SK-N-SH (cell line): Measurements from ENCODE around the gene PTPRG. TPM values are rescaled to one million over a fixed set of nuclear protein-coding genes. Genes with fewer than 3 reads are reported as not detected.

ENCODE experiments used
- CTCF ChIA-PET: fragments of 300-600, 350-600 bp; formaldehyde crosslinking; extraction: SDS; loops from one replicate; lab custom pipeline; 2021; lab: Yijun Ruan, JAX
- POLR2A ChIA-PET: fragments of 350-600 bp; sonication (Branson Sonifier 250); formaldehyde crosslinking; extraction: SDS; loops from one replicate; lab custom pipeline; 2020; ENCODE audit warnings: antibody characterized with exemption, inconsistent platforms; lab: Yijun Ruan, JAX
- DNase-seq: peaks from one replicate; pipeline ENCODE4 v3.0.0; 2012
- H2AFZ ChIP-seq: fragments of 200-600 bp; sonication (generic); 2 replicates; pipeline ENCODE4 v1.8.1; 2016; ENCODE audit warnings: antibody characterized with exemption, mild to moderate bottlenecking, low read depth
- H3F3A ChIP-seq: fragments of 200-600 bp; sonication (generic); replicated peaks from 2 replicates; pipeline ENCODE3; 2016; ENCODE audit warnings: antibody characterized with exemption, mild to moderate bottlenecking; ENCODE audit not compliant: insufficient read depth
- H3K27ac ChIP-seq, 2 experiments: fragments of 200-500 bp in 1 of 2; fragments of 200-600 bp in 1 of 2; sonication (Bioruptor generic) in 1 of 2; sonication (generic), shearing (Covaris generic) in 1 of 2; 2 replicates each; pipeline versions ENCODE4 v1.5.1 to v1.6.1; 2014 to 2016; ENCODE audit warnings: low read depth in 2 of 2, inconsistent platforms in 1 of 2, low read length in 1 of 2, mild to moderate bottlenecking in 1 of 2, mixed read lengths in 1 of 2
- H3K27me3 ChIP-seq: fragments of 200-600 bp; sonication (generic), shearing (Covaris generic); 2 replicates; pipeline ENCODE4 v1.6.1; 2016; ENCODE audit warnings: mixed run types; ENCODE audit not compliant: insufficient read depth
- H3K36me3 ChIP-seq, 2 experiments: fragments of 200-500 bp in 1 of 2; fragments of 200-600 bp in 1 of 2; sonication (Bioruptor generic) in 1 of 2; sonication (generic) in 1 of 2; replicated peaks in 1 of 2; 2 replicates each; pipeline versions ENCODE3 to v1.5.1; 2014 to 2016; ENCODE audit warnings: low read length in 1 of 2, mild to moderate bottlenecking in 1 of 2; ENCODE audit not compliant: insufficient read depth in 2 of 2, control insufficient read depth in 1 of 2
- H3K4me1 ChIP-seq, 2 experiments: fragments of 200-500 bp in 1 of 2; fragments of 200-600 bp in 1 of 2; sonication (Bioruptor generic) in 1 of 2; sonication (generic), shearing (Covaris generic) in 1 of 2; 2 replicates each; pipeline versions ENCODE4 v1.5.1 to v1.6.1; 2014 to 2016; ENCODE audit warnings: low read depth in 1 of 2, low read length in 1 of 2, mixed run types in 1 of 2; ENCODE audit not compliant: insufficient read depth in 2 of 2, control insufficient read depth in 1 of 2
- H3K4me2 ChIP-seq: fragments of 200-600 bp; sonication (generic), shearing (Covaris generic); 2 replicates; pipeline ENCODE4 v1.6.1; 2017; ENCODE audit warnings: mixed run types
- H3K4me3 ChIP-seq, 2 experiments: fragments of 200-500 bp in 1 of 2; fragments of 200-600 bp in 1 of 2; sonication (Bioruptor generic) in 1 of 2; sonication (generic), shearing (Covaris generic) in 1 of 2; 2 replicates each; pipeline versions ENCODE4 v1.5.1 to v1.8.1; 2014 to 2016; ENCODE audit warnings: low read depth in 2 of 2, inconsistent platforms in 1 of 2, low read length in 1 of 2, mild to moderate bottlenecking in 1 of 2, mixed read lengths in 1 of 2, moderate library complexity in 1 of 2
- H3K79me2 ChIP-seq: fragments of 200-600 bp; sonication (generic); 2 replicates; pipeline ENCODE4 v1.8.1; 2017; ENCODE audit warnings: mild to moderate bottlenecking; ENCODE audit not compliant: insufficient read depth
- H3K9ac ChIP-seq: fragments of 200-600 bp; sonication (generic); 2 replicates; pipeline ENCODE4 v1.6.1; 2017; ENCODE audit warnings: mixed run types
- H3K9me2 ChIP-seq: fragments of 200-600 bp; sonication (generic); 2 replicates; pipeline ENCODE4 v1.6.1; 2017; ENCODE audit warnings: mixed run types
- H3K9me3 ChIP-seq: fragments of 200-600 bp; sonication (generic); 2 replicates; pipeline ENCODE4 v1.6.1; 2017; ENCODE audit warnings: mixed run types, mild to moderate bottlenecking, moderate library complexity
- H4K20me1 ChIP-seq: fragments of 200-600 bp; sonication (generic); 2 replicates; pipeline ENCODE4 v1.6.1; 2017; ENCODE audit warnings: mild to moderate bottlenecking, mixed run types; ENCODE audit not compliant: insufficient read depth
- ELF1 ChIP-seq: IDR thresholded peaks from 2 replicates; pipeline ENCODE4 v1.4.0; 2012
- EP300 ChIP-seq, 2 experiments: IDR thresholded peaks; 2 replicates each; pipeline versions ENCODE4 v1.4.0 to v1.6.1; 2012; ENCODE audit warnings: borderline replicate concordance in 1 of 2, low read depth in 1 of 2, low read length in 1 of 2
- FOSL2 ChIP-seq: IDR thresholded peaks from 2 replicates; pipeline ENCODE4 v1.4.0; 2012; ENCODE audit warnings: low read depth, mild to moderate bottlenecking, moderate library complexity, borderline replicate concordance
- FOXJ3 ChIP-seq: sonication (generic); formaldehyde crosslinking; IDR thresholded peaks from 2 replicates; pipeline ENCODE4 v1.5.1; 2020; ENCODE audit warnings: mild to moderate bottlenecking, missing genetic modification reagents
- GATA2 ChIP-seq: sonication (generic); formaldehyde crosslinking; IDR thresholded peaks from 2 replicates; pipeline ENCODE4 v1.5.0; 2020; ENCODE audit warnings: mild to moderate bottlenecking, missing genetic modification reagents
- MXI1 ChIP-seq: IDR thresholded peaks from 2 replicates; pipeline ENCODE4 v1.6.1; 2012; ENCODE audit warnings: mild to moderate bottlenecking, low read depth, low read length, improper control_type of control experiment
- NRF1 ChIP-seq: IDR thresholded peaks from 2 replicates; pipeline ENCODE4 v1.6.1; 2012; ENCODE audit warnings: low read depth, mild to moderate bottlenecking, low read length
- RFX5 ChIP-seq: IDR thresholded peaks from 2 replicates; pipeline ENCODE4 v1.6.1; 2012; ENCODE audit warnings: mild to moderate bottlenecking, improper control_type of control experiment, low read length
- RXRA ChIP-seq: IDR thresholded peaks from 2 replicates; pipeline ENCODE4 v1.4.0; 2012; ENCODE audit warnings: low read depth, mild to moderate bottlenecking, borderline replicate concordance
- SIN3A ChIP-seq: IDR thresholded peaks from 2 replicates; pipeline ENCODE4 v1.6.1; 2012; ENCODE audit warnings: low read depth, mild to moderate bottlenecking, low read length, moderate library complexity, borderline replicate concordance
- TAF1 ChIP-seq: IDR thresholded peaks from 2 replicates; pipeline ENCODE4 v1.6.1; 2012; ENCODE audit warnings: low read depth, mild to moderate bottlenecking, low read length, moderate library complexity, borderline replicate concordance
- YY1 ChIP-seq: IDR thresholded peaks from 2 replicates; pipeline ENCODE4 v1.4.0; 2012; ENCODE audit warnings: low read depth, mild to moderate bottlenecking
- WGBS: methylation state at CpG from one replicate; pipeline ENCODE4 v1.1.6; 2017; ENCODE audit warnings: low lambda C conversion rate; 5-methylcytosine and 5-hydroxymethylcytosine counted together
- polyA plus RNA-seq, 3 experiments: library from polyadenylated mRNA; depleted of rRNA; stranded (reverse); fragments of >200 nt; gene quantifications; 2 replicates each; pipeline ENCODE4 v1.2.3, GENCODE V29; 2012
- TF ChIP-seq, protein P1 (sequence below): IDR thresholded peaks from 2 replicates; pipeline ENCODE4; 2012
- TF ChIP-seq, protein P2 (sequence below): IDR thresholded peaks from 2 replicates; pipeline ENCODE4 v1.6.1; 2012; ENCODE audit warnings: mild to moderate bottlenecking, low read depth, low read length, moderate library complexity
- TF ChIP-seq, protein P3 (sequence below): fragments of 200-600 bp; sonication (generic); IDR thresholded peaks from 2 replicates; pipeline ENCODE4 v1.6.1; 2017; ENCODE audit warnings: antibody characterized with exemption, mild to moderate bottlenecking, moderate library complexity
- TF ChIP-seq, protein P4 (sequence below): IDR thresholded peaks from 2 replicates; pipeline ENCODE4 v1.4.0; 2012; ENCODE audit warnings: low read depth, borderline replicate concordance

PTPRG gene
- polyA plus RNA-seq, 1 of the 3 experiments (the other 2 are of a cell fraction): 14.1 TPM

DNA sequence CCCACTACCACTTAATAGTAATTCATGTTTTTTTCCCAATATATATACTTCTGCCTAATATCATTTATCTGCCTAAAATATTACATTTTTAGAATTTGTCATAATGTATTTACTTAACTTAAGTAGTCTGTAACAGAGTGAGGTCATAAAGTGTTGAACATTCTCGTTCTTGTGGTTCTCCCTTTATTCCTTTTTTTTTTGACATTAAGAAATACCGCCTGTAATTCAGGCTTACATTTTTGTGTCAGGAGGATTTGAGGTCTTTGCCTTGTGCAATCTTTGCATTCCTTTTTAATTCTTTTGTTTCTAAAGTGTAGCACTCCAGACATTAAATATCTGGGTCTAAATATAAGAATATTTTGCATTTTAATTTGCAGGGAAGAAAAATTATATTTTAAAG lies 315.4 kb downstream of the PTPRG start:
- Histone ChIP-seq H3K27ac (no peak overlapping the region; a peak in 1 of 4 replicates), H3K79me2 (peaks cover 17% of the 10 kb centered on the region), H2AFZ (no peak overlapping the region), H3K27me3 (no peaks in the 10 kb centered on the region), H4K20me1 (no peaks in the 10 kb centered on the region), H3K4me3 (no peak overlapping the region), H3K4me1 (peaks cover 0 to 18% of the 10 kb centered on the region in 2 experiments; a peak in 1 of 4 replicates), H3K9ac (no peak overlapping the region), H3K9me2 (no peaks in the 10 kb centered on the region), H3K4me2 (no peak overlapping the region), H3K36me3 (no peaks in the 10 kb centered on the region), H3K9me3 (no peaks in the 10 kb centered on the region), H3F3A (peaks cover 3% of the 10 kb centered on the region)
- TF ChIP-seq FOXJ3 (CRISPR knock-in tag) (no peak), YY1 (no peak), RXRA (no peak), MXI1 (no peak), RFX5 (no peak), EP300 (IDR thresholded peaks at IDR 0.05; ENCODE audit: borderline replicate concordance in 1 of 2, low read depth in 1 of 2, low read length in 1 of 2) (no peak), SIN3A (no peak), NRF1 (no peak), ELF1 (no peak), GATA2 (CRISPR knock-in tag) (no peak), FOSL2 (no peak), TAF1 (no peak)
- TF ChIP-seq, protein P1, sequence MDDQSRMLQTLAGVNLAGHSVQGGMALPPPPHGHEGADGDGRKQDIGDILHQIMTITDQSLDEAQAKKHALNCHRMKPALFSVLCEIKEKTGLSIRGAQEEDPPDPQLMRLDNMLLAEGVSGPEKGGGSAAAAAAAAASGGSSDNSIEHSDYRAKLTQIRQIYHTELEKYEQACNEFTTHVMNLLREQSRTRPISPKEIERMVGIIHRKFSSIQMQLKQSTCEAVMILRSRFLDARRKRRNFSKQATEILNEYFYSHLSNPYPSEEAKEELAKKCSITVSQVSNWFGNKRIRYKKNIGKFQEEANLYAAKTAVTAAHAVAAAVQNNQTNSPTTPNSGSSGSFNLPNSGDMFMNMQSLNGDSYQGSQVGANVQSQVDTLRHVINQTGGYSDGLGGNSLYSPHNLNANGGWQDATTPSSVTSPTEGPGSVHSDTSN: no peak
- TF ChIP-seq, protein P2, sequence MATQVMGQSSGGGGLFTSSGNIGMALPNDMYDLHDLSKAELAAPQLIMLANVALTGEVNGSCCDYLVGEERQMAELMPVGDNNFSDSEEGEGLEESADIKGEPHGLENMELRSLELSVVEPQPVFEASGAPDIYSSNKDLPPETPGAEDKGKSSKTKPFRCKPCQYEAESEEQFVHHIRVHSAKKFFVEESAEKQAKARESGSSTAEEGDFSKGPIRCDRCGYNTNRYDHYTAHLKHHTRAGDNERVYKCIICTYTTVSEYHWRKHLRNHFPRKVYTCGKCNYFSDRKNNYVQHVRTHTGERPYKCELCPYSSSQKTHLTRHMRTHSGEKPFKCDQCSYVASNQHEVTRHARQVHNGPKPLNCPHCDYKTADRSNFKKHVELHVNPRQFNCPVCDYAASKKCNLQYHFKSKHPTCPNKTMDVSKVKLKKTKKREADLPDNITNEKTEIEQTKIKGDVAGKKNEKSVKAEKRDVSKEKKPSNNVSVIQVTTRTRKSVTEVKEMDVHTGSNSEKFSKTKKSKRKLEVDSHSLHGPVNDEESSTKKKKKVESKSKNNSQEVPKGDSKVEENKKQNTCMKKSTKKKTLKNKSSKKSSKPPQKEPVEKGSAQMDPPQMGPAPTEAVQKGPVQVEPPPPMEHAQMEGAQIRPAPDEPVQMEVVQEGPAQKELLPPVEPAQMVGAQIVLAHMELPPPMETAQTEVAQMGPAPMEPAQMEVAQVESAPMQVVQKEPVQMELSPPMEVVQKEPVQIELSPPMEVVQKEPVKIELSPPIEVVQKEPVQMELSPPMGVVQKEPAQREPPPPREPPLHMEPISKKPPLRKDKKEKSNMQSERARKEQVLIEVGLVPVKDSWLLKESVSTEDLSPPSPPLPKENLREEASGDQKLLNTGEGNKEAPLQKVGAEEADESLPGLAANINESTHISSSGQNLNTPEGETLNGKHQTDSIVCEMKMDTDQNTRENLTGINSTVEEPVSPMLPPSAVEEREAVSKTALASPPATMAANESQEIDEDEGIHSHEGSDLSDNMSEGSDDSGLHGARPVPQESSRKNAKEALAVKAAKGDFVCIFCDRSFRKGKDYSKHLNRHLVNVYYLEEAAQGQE: no peak
- TF ChIP-seq, protein P3, sequence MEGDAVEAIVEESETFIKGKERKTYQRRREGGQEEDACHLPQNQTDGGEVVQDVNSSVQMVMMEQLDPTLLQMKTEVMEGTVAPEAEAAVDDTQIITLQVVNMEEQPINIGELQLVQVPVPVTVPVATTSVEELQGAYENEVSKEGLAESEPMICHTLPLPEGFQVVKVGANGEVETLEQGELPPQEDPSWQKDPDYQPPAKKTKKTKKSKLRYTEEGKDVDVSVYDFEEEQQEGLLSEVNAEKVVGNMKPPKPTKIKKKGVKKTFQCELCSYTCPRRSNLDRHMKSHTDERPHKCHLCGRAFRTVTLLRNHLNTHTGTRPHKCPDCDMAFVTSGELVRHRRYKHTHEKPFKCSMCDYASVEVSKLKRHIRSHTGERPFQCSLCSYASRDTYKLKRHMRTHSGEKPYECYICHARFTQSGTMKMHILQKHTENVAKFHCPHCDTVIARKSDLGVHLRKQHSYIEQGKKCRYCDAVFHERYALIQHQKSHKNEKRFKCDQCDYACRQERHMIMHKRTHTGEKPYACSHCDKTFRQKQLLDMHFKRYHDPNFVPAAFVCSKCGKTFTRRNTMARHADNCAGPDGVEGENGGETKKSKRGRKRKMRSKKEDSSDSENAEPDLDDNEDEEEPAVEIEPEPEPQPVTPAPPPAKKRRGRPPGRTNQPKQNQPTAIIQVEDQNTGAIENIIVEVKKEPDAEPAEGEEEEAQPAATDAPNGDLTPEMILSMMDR: no peak
- TF ChIP-seq, protein P4, sequence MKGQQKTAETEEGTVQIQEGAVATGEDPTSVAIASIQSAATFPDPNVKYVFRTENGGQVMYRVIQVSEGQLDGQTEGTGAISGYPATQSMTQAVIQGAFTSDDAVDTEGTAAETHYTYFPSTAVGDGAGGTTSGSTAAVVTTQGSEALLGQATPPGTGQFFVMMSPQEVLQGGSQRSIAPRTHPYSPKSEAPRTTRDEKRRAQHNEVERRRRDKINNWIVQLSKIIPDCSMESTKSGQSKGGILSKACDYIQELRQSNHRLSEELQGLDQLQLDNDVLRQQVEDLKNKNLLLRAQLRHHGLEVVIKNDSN: no peak
- 55% methylated on average over 2 of the region's 2 CpGs for WGBS
- POLR2A ChIA-PET: no interaction called here
- DNase-seq: no peak
- CTCF ChIA-PET: interaction anchor here (1.0 kb wide), 1 partner anchor 32 kb away, joined by 3 read pairs; no protein-coding TSS in a partner anchor
